Measurements from ENCODE around the gene RHOBTB1.

The RHOBTB1 gene

GRCh38 chr10:60903096-60903495 lies 40.9 kb downstream of the RHOBTB1 start:
- Histone ChIP-seq H3K4me3 (ENCODE audit: low read length in 2 of 2) (no peak overlapping the region), H3K4me2 (ENCODE audit: insufficient read depth, low read length, poor library complexity, severe bottlenecking) (no peak overlapping the region), H3K18ac (ENCODE audit: low read length) (no peak overlapping the region), H4K91ac (ENCODE audit: low read depth, low read length, poor library complexity) (no peak overlapping the region), H4K8ac (ENCODE audit: low read depth, low read length) (no peak overlapping the region), H3K27ac (replicated peaks; ENCODE audit: low read length) (no peak overlapping the region), H3K9ac (ENCODE audit: low read depth, low read length, poor library complexity) (no peak overlapping the region), H2BK5ac (ENCODE audit: low read length) (no peak overlapping the region), H2BK12ac (ENCODE audit: low read length) (no peak overlapping the region), H3K79me1 (ENCODE audit: low read depth, low read length) (no peaks in the 10 kb centered on the region), H2BK120ac (ENCODE audit: low read depth, low read length) (no peak overlapping the region), H3K9me3 (replicated peaks in 1 of 2; ENCODE audit: control insufficient read depth in 2 of 2, insufficient read depth in 1 of 2, low read depth in 1 of 2, low read length in 2 of 2) (peaks cover 0 to 32% of the 10 kb centered on the region in 2 donors), H3K4ac (ENCODE audit: low read length) (no peak overlapping the region), H2AFZ (ENCODE audit: low read length) (no peak overlapping the region), H3K4me1 (ENCODE audit: control insufficient read depth in 2 of 2, insufficient read depth in 1 of 2, low read depth in 1 of 2, low read length in 2 of 2) (peaks cover 1 to 9% of the 10 kb centered on the region in 2 donors), H3K27me3 (ENCODE audit: control insufficient read depth in 3 of 3, insufficient read depth in 3 of 3, low read depth in 1 of 3, low read length in 3 of 3) (no peaks in the 10 kb centered on the region), H2BK15ac (ENCODE audit: low read length) (no peak overlapping the region), H2AK5ac (ENCODE audit: low read depth, low read length) (no peak overlapping the region), H3K36me3 (replicated peaks in 1 of 2; ENCODE audit: control insufficient read depth in 2 of 2, insufficient read depth in 2 of 2, low read length in 2 of 2) (peaks cover 0 to 22% of the 10 kb centered on the region in 2 donors), H3K14ac (ENCODE audit: low read length) (no peak overlapping the region), H3K23ac (ENCODE audit: low read depth, low read length, poor library complexity) (no peak overlapping the region)
- no peak for DNase-seq (ENCODE audit: low spot score)
- WGBS, 2 donors (ENCODE audit: extremely low coverage in 2 of 2, insufficient read length in 2 of 2, insufficient replicate concordance in 1 of 2): no CpG with 5 or more reads among the region's 3 CpGs

- H3K4ac ChIP-seq (ENCODE audit: low read length): no peak overlapping the region
- no peak overlapping the region for H2BK12ac ChIP-seq (ENCODE audit: low read length)
- H4K8ac ChIP-seq (ENCODE audit: low read depth, low read length): no peak overlapping the region
- no peak overlapping the region for H3K9ac ChIP-seq (ENCODE audit: low read depth, low read length, poor library complexity)
- no peak overlapping the region for H3K14ac ChIP-seq (ENCODE audit: low read length)
- H2BK15ac ChIP-seq (ENCODE audit: low read length): no peak overlapping the region
- H4K91ac ChIP-seq (ENCODE audit: low read depth, low read length, poor library complexity): no peak overlapping the region
- no peak overlapping the region for H2BK120ac ChIP-seq (ENCODE audit: low read depth, low read length)
- no peak overlapping the region for H3K18ac ChIP-seq (ENCODE audit: low read length)
- no peak overlapping the region for H2AK5ac ChIP-seq (ENCODE audit: low read depth, low read length)
- H2BK5ac ChIP-seq (ENCODE audit: low read length): no peak overlapping the region
- H3K4me3 ChIP-seq (ENCODE audit: low read length in 2 of 2): no peak overlapping the region
- no CpG with 5 or more reads among the region's 6 CpGs for WGBS, 2 donors (ENCODE audit: extremely low coverage in 2 of 2, insufficient read length in 2 of 2, insufficient replicate concordance in 1 of 2)
- H3K27ac ChIP-seq (replicated peaks; ENCODE audit: low read length): no peak overlapping the region
- peaks cover 0 to 15% of the 10 kb centered on the region in 2 donors for H3K36me3 ChIP-seq (replicated peaks in 1 of 2; ENCODE audit: control insufficient read depth in 2 of 2, insufficient read depth in 2 of 2, low read length in 2 of 2)
- H3K27me3 ChIP-seq (ENCODE audit: control insufficient read depth in 3 of 3, insufficient read depth in 3 of 3, low read depth in 1 of 3, low read length in 3 of 3): no peaks in the 10 kb centered on the region
- DNase-seq (ENCODE audit: low spot score): no peak
- no peaks in the 10 kb centered on the region for H3K79me1 ChIP-seq (ENCODE audit: low read depth, low read length)
- no peak overlapping the region for H2AFZ ChIP-seq (ENCODE audit: low read length)
- no peak overlapping the region for H3K4me2 ChIP-seq (ENCODE audit: insufficient read depth, low read length, poor library complexity, severe bottlenecking)
- peaks cover 0 to 18% of the 10 kb centered on the region in 2 donors for H3K9me3 ChIP-seq (replicated peaks in 1 of 2; ENCODE audit: control insufficient read depth in 2 of 2, insufficient read depth in 1 of 2, low read depth in 1 of 2, low read length in 2 of 2)
- H3K23ac ChIP-seq (ENCODE audit: low read depth, low read length, poor library complexity): no peak overlapping the region
- H3K4me1 ChIP-seq (ENCODE audit: control insufficient read depth in 2 of 2, insufficient read depth in 1 of 2, low read depth in 1 of 2, low read length in 2 of 2): peaks cover 1 to 9% of the 10 kb centered on the region in 2 donors
These were observed 42.3 kb downstream of the RHOBTB1 start for GRCh38 chr10:60901561-60902235.

- Histone ChIP-seq H3K4me2 (ENCODE audit: insufficient read depth, low read length, poor library complexity, severe bottlenecking) (no peak overlapping the region), H3K4me3 (ENCODE audit: low read length in 2 of 2) (no peak overlapping the region)
These were observed 44.7 kb downstream of the RHOBTB1 start for GRCh38 chr10:60899266-60899665.

GRCh38 chr10:60898321-60898720 lies 45.7 kb downstream of the RHOBTB1 start:
- H3K4me3 ChIP-seq (ENCODE audit: low read length in 2 of 2): no peak overlapping the region
- H2BK15ac ChIP-seq (ENCODE audit: low read length): no peak overlapping the region
- H2AK5ac ChIP-seq (ENCODE audit: low read depth, low read length): no peak overlapping the region
- no peak overlapping the region for H2BK12ac ChIP-seq (ENCODE audit: low read length)
- no peak overlapping the region for H4K91ac ChIP-seq (ENCODE audit: low read depth, low read length, poor library complexity)
- H4K8ac ChIP-seq (ENCODE audit: low read depth, low read length): no peak overlapping the region
- H3K9me3 ChIP-seq (replicated peaks in 1 of 2; ENCODE audit: control insufficient read depth in 2 of 2, insufficient read depth in 1 of 2, low read depth in 1 of 2, low read length in 2 of 2): peaks cover 0 to 5% of the 10 kb centered on the region in 2 donors
- H3K27me3 ChIP-seq (ENCODE audit: control insufficient read depth in 3 of 3, insufficient read depth in 3 of 3, low read depth in 1 of 3, low read length in 3 of 3): no peaks in the 10 kb centered on the region
- H3K23ac ChIP-seq (ENCODE audit: low read depth, low read length, poor library complexity): no peak overlapping the region
- H2AFZ ChIP-seq (ENCODE audit: low read length): no peak overlapping the region
- no peak overlapping the region for H2BK120ac ChIP-seq (ENCODE audit: low read depth, low read length)
- H3K4ac ChIP-seq (ENCODE audit: low read length): no peak overlapping the region
- H3K4me2 ChIP-seq (ENCODE audit: insufficient read depth, low read length, poor library complexity, severe bottlenecking): no peak overlapping the region
- H3K4me1 ChIP-seq (ENCODE audit: control insufficient read depth in 2 of 2, insufficient read depth in 1 of 2, low read depth in 1 of 2, low read length in 2 of 2): peaks cover 0 to 8% of the 10 kb centered on the region in 2 donors
- no peak overlapping the region for H3K18ac ChIP-seq (ENCODE audit: low read length)
- no peaks in the 10 kb centered on the region for H3K79me1 ChIP-seq (ENCODE audit: low read depth, low read length)
- peaks cover 0 to 15% of the 10 kb centered on the region in 2 donors for H3K36me3 ChIP-seq (replicated peaks in 1 of 2; ENCODE audit: control insufficient read depth in 2 of 2, insufficient read depth in 2 of 2, low read length in 2 of 2)
- H3K9ac ChIP-seq (ENCODE audit: low read depth, low read length, poor library complexity): no peak overlapping the region
- DNase-seq (ENCODE audit: low spot score): no peak
- WGBS, 2 donors (ENCODE audit: extremely low coverage in 2 of 2, insufficient read length in 2 of 2, insufficient replicate concordance in 1 of 2): no CpG with 5 or more reads among the region's 5 CpGs
- no peak overlapping the region for H2BK5ac ChIP-seq (ENCODE audit: low read length)
- no peak overlapping the region for H3K14ac ChIP-seq (ENCODE audit: low read length)
- H3K27ac ChIP-seq (replicated peaks; ENCODE audit: low read length): no peak overlapping the region

More at GRCh38 chr10:60899266-60899665, 44.7 kb downstream of the RHOBTB1 start:
- no peak overlapping the region for H3K27ac ChIP-seq (replicated peaks; ENCODE audit: low read length)
- H4K8ac ChIP-seq (ENCODE audit: low read depth, low read length): no peak overlapping the region
- no peak overlapping the region for H4K91ac ChIP-seq (ENCODE audit: low read depth, low read length, poor library complexity)
- WGBS, 2 donors (ENCODE audit: extremely low coverage in 2 of 2, insufficient read length in 2 of 2, insufficient replicate concordance in 1 of 2): no CpG with 5 or more reads among the region's 7 CpGs
- H3K14ac ChIP-seq (ENCODE audit: low read length): no peak overlapping the region
- no peaks in the 10 kb centered on the region for H3K79me1 ChIP-seq (ENCODE audit: low read depth, low read length)
- H2BK5ac ChIP-seq (ENCODE audit: low read length): no peak overlapping the region
- H3K36me3 ChIP-seq (replicated peaks in 1 of 2; ENCODE audit: control insufficient read depth in 2 of 2, insufficient read depth in 2 of 2, low read length in 2 of 2): peaks cover 0 to 15% of the 10 kb centered on the region in 2 donors
- no peak overlapping the region for H2BK12ac ChIP-seq (ENCODE audit: low read length)
- no peak for DNase-seq (ENCODE audit: low spot score)
- H3K27me3 ChIP-seq (ENCODE audit: control insufficient read depth in 3 of 3, insufficient read depth in 3 of 3, low read depth in 1 of 3, low read length in 3 of 3): no peaks in the 10 kb centered on the region
- H3K4me1 ChIP-seq (ENCODE audit: control insufficient read depth in 2 of 2, insufficient read depth in 1 of 2, low read depth in 1 of 2, low read length in 2 of 2): peaks cover 0 to 8% of the 10 kb centered on the region in 2 donors
- H3K4ac ChIP-seq (ENCODE audit: low read length): no peak overlapping the region
- H3K9ac ChIP-seq (ENCODE audit: low read depth, low read length, poor library complexity): no peak overlapping the region
- H2BK120ac ChIP-seq (ENCODE audit: low read depth, low read length): no peak overlapping the region
- no peak overlapping the region for H2AFZ ChIP-seq (ENCODE audit: low read length)
- H3K9me3 ChIP-seq (replicated peaks in 1 of 2; ENCODE audit: control insufficient read depth in 2 of 2, insufficient read depth in 1 of 2, low read depth in 1 of 2, low read length in 2 of 2): peaks cover 0 to 6% of the 10 kb centered on the region in 2 donors
- H2BK15ac ChIP-seq (ENCODE audit: low read length): no peak overlapping the region
- no peak overlapping the region for H3K18ac ChIP-seq (ENCODE audit: low read length)
- H3K23ac ChIP-seq (ENCODE audit: low read depth, low read length, poor library complexity): no peak overlapping the region
- no peak overlapping the region for H2AK5ac ChIP-seq (ENCODE audit: low read depth, low read length)

Data from neuronal stem cell (in vitro differentiated cells).